Pons (tissue), 1 donor: ENCODE measurements around the gene LPCAT3.
A peak's percentile ranks its signal among the peaks of the same experiment; 100 is the strongest.

Experiments
- DNase-seq: peaks from one replicate; pipeline ENCODE4 v3.0.0-alpha.2; 2016; ENCODE audit warnings: low spot score

Gene LPCAT3

GRCh38 chr12:6952863-6953441, 65.3 kb downstream of the LPCAT3 start:
- DNase-seq = no peak

GRCh38 chr12:6952121-6952862, 66.0 kb downstream of the LPCAT3 start:
- DNase-seq = no peak

GRCh38 chr12:6951551-6952120, 66.6 kb downstream of the LPCAT3 start:
- no peak for DNase-seq

- no peak for DNase-seq
Measured at GRCh38 chr12:6950811-6951540, 67.3 kb downstream of the LPCAT3 start, which contains the start of gene PTPN6. TSS of gene PTPN6 (plus strand) at chr12:6951356. CDS start at chr12:6951513, 157 bp downstream.

- DNase-seq = no peak
Measured at GRCh38 chr12:6950401-6950801, 67.9 kb downstream of the LPCAT3 start.

GRCh38 chr12:6948873-6949594, 69.2 kb downstream of the LPCAT3 start:
- DNase-seq = no peak

GRCh38 chr12:6947615-6948014, 70.7 kb downstream of the LPCAT3 start:
- DNase-seq = no peak

- no peak for DNase-seq
Measured at GRCh38 chr12:6946920-6947374, 71.3 kb downstream of the LPCAT3 start.

- DNase-seq = no peak
Measured at GRCh38 chr12:6946033-6946919, 72.0 kb downstream of the LPCAT3 start.

- no peak for DNase-seq
Measured at GRCh38 chr12:6945613-6946012, 72.7 kb downstream of the LPCAT3 start.

GRCh38 chr12:6944381-6945186, 73.7 kb downstream of the LPCAT3 start:
- DNase-seq = peak; percentile 93

- peak; percentile 98 for DNase-seq
Measured at GRCh38 chr12:6943722-6944380, 74.4 kb downstream of the LPCAT3 start, which contains the start of the genes C12orf57 and RNU7-1. TSS of gene C12orf57 (plus strand) at chr12:6944022. CDS start at chr12:6944122, 100 bp downstream. TSS of gene RNU7-1 (plus strand) at chr12:6943816.

- DNase-seq = no peak
Measured at GRCh38 chr12:6943389-6943721, 74.9 kb downstream of the LPCAT3 start.

GRCh38 chr12:6942331-6942665, 76.0 kb downstream of the LPCAT3 start:
- DNase-seq = no peak

GRCh38 chr12:6941782-6942181, 76.5 kb downstream of the LPCAT3 start:
- no peak for DNase-seq

GRCh38 chr12:6941267-6941666, 77.0 kb downstream of the LPCAT3 start:
- DNase-seq = no peak

GRCh38 chr12:6939191-6939540, 79.1 kb downstream of the LPCAT3 start:
- no peak for DNase-seq

GRCh38 chr12:6938353-6939190, 79.7 kb downstream of the LPCAT3 start:
- no peak for DNase-seq
